Neural progenitor cell (in vitro differentiated cells): ENCODE results near the gene ITGA8. TPM values are rescaled to one million over a fixed set of nuclear protein-coding genes. Genes with fewer than 3 reads are reported as not detected.

ENCODE experiments used
- DNase-seq: peaks from one replicate; pipeline ENCODE4 v3.0.0-alpha.2; 2016; ENCODE audit warnings: low spot score
- H2AFZ ChIP-seq: fragments of 200-600 bp; sonication (generic); replicated peaks from 2 replicates; pipeline ENCODE4 v1.6.1; 2016; ENCODE audit warnings: antibody characterized with exemption
- H3F3A ChIP-seq: fragments of 200-600 bp; sonication (generic); 2 replicates; pipeline ENCODE4 v1.6.1; 2016; ENCODE audit warnings: antibody characterized with exemption, low read depth
- H3K27ac ChIP-seq: fragments of 200-600 bp; sonication (generic); 2 replicates; pipeline ENCODE4 v1.5.1; 2016; ENCODE audit warnings: mild to moderate bottlenecking
- H3K27me3 ChIP-seq: fragments of 200-600 bp; sonication (generic); 2 replicates; pipeline ENCODE4 v1.6.1; 2016; ENCODE audit warnings: mild to moderate bottlenecking, moderate library complexity
- H3K36me3 ChIP-seq: fragments of 200-600 bp; sonication (generic); 2 replicates; pipeline ENCODE4 v1.5.1; 2016
- H3K4me1 ChIP-seq: fragments of 200-600 bp; sonication (generic); 2 replicates; pipeline ENCODE4 v1.6.1; 2016; ENCODE audit warnings: mixed run types
- H3K4me2 ChIP-seq: fragments of 200-600 bp; sonication (generic); 2 replicates; pipeline ENCODE4 v1.6.1; 2016
- H3K4me3 ChIP-seq: fragments of 200-600 bp; sonication (generic); 2 replicates; pipeline ENCODE4 v1.5.1; 2016
- H3K79me2 ChIP-seq: fragments of 200-600 bp; sonication (generic); 2 replicates; pipeline ENCODE4 v1.6.1; 2016; ENCODE audit warnings: low read depth
- H3K9ac ChIP-seq: fragments of 200-600 bp; sonication (generic); 2 replicates; pipeline ENCODE4 v1.6.1; 2016
- H3K9me3 ChIP-seq: fragments of 200-600 bp; sonication (generic); 2 replicates; pipeline ENCODE4 v1.5.1; 2016; ENCODE audit warnings: low read depth
- H4K20me1 ChIP-seq: fragments of 200-600 bp; sonication (generic); 2 replicates; pipeline ENCODE4 v1.6.1; 2016; ENCODE audit warnings: low read depth
- H3K27ac Mint-ChIP-seq: 3 replicates; pipeline ENCODE4 v1.8.0; 2021; ENCODE audit warnings: mixed read lengths
- H3K27me3 Mint-ChIP-seq: 2 replicates; pipeline ENCODE4 v1.8.0; 2022; ENCODE audit warnings: low read depth, mild to moderate bottlenecking, inconsistent platforms, moderate library complexity, mixed read lengths; ENCODE audit not compliant: insufficient read depth
- H3K36me3 Mint-ChIP-seq: 3 replicates; pipeline ENCODE4 v1.8.0; 2021; ENCODE audit warnings: mixed read lengths
- H3K4me1 Mint-ChIP-seq: 3 replicates; pipeline ENCODE4 v1.8.0; 2021; ENCODE audit warnings: mixed read lengths
- H3K4me3 Mint-ChIP-seq: 3 replicates; pipeline ENCODE4 v1.8.0; 2021; ENCODE audit warnings: mild to moderate bottlenecking, moderate library complexity, mixed read lengths
- H3K9me3 Mint-ChIP-seq: 3 replicates; pipeline ENCODE4 v1.8.0; 2020; ENCODE audit warnings: mixed read lengths
- EZH2 ChIP-seq: fragments of 200-600 bp; sonication (generic); IDR thresholded peaks from 2 replicates; pipeline ENCODE4 v1.6.1; 2017; ENCODE audit warnings: antibody characterized with exemption, mild to moderate bottlenecking, moderate library complexity
- EZH2phosphoT487 ChIP-seq: fragments of 200-600 bp; sonication (generic); IDR thresholded peaks from 2 replicates; pipeline ENCODE4 v1.6.1; 2017; ENCODE audit warnings: antibody characterized with exemption
- total RNA-seq: library from RNA; depleted of rRNA; stranded (reverse); fragments of >200 nt; gene quantifications from 2 replicates; pipeline ENCODE4 v1.2.3, GENCODE V29; 2015; ENCODE audit warnings: low replicate concordance
- TF ChIP-seq, protein P1 (sequence below): fragments of 200-600 bp; sonication (generic); IDR thresholded peaks from 2 replicates; pipeline ENCODE4 v1.5.1; 2017; ENCODE audit warnings: antibody characterized with exemption, mild to moderate bottlenecking

The ITGA8 gene
- total RNA-seq, 1 donor from 2014 or later: 0.15 TPM

DNA sequence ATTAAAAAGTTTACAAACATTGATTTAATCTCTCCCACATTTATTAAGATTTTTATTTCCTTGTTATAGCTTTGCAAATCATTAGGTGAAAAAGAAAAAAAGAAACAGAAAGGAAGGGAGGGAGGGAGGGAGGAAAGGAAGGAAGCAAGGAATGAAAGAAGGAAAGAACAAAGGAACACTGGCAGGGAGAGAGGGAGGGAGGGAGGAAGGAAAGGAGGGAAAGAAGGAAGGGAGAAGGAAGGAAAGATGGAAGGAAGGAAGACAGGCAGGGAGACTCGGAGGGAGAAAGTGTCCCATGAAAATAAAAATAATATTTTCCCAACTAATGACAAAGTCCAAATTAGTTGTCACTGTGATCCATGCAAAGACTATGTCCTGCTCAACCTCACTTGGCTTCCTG lies 6.3 kb upstream of the ITGA8 start:
- peaks cover 23% of the 10 kb centered on the region for H3K27me3 ChIP-seq
- Mint-ChIP-seq H3K27me3 (peaks cover 3% of the 10 kb centered on the region), H3K4me3 (no peak overlapping the region), H3K27ac (no peak overlapping the region), H3K4me1 (peaks cover 5% of the 10 kb centered on the region), H3K9me3 (peaks cover 3% of the 10 kb centered on the region), H3K36me3 (no peaks in the 10 kb centered on the region)
- H3K4me1 ChIP-seq: no peaks in the 10 kb centered on the region
- H2AFZ ChIP-seq: no peak overlapping the region
- no peaks in the 10 kb centered on the region for H3F3A ChIP-seq
- H3K36me3 ChIP-seq: no peaks in the 10 kb centered on the region
- no peaks in the 10 kb centered on the region for H4K20me1 ChIP-seq
- H3K4me2 ChIP-seq: no peak overlapping the region
- H3K79me2 ChIP-seq: no peaks in the 10 kb centered on the region
- DNase-seq: no peak
- H3K4me3 ChIP-seq: no peak overlapping the region
- no peak overlapping the region for H3K27ac ChIP-seq
- no peaks in the 10 kb centered on the region for H3K9me3 ChIP-seq
- H3K9ac ChIP-seq: no peak overlapping the region
- TF ChIP-seq EZH2phosphoT487 (no peak), EZH2 (no peak)
- TF ChIP-seq, protein P1, sequence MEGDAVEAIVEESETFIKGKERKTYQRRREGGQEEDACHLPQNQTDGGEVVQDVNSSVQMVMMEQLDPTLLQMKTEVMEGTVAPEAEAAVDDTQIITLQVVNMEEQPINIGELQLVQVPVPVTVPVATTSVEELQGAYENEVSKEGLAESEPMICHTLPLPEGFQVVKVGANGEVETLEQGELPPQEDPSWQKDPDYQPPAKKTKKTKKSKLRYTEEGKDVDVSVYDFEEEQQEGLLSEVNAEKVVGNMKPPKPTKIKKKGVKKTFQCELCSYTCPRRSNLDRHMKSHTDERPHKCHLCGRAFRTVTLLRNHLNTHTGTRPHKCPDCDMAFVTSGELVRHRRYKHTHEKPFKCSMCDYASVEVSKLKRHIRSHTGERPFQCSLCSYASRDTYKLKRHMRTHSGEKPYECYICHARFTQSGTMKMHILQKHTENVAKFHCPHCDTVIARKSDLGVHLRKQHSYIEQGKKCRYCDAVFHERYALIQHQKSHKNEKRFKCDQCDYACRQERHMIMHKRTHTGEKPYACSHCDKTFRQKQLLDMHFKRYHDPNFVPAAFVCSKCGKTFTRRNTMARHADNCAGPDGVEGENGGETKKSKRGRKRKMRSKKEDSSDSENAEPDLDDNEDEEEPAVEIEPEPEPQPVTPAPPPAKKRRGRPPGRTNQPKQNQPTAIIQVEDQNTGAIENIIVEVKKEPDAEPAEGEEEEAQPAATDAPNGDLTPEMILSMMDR: no peak

DNA sequence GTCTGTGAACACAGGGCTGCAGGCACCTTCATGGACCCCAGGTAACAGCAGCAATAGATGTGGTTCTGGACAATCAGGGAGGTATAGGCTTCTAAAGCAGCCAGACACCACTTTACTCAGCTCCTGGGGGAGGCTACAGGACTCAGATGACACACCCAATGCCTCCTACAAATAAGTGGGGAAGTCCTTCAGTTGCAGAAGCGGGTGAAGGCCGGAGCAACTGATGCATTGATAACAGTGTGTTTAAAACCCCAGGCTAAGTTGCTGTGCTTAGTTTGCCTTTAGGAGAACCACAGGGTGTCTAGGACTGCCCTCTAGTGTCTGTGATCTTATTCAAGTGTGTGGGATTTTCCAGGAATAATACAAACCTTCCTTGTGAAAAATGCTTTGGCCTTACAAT lies 5.9 kb upstream of the ITGA8 start:
- Histone ChIP-seq H3K4me2 (no peak overlapping the region), H3K79me2 (no peaks in the 10 kb centered on the region), H3K4me3 (no peak overlapping the region), H3K4me1 (no peaks in the 10 kb centered on the region), H3K27ac (no peak overlapping the region), H3K9ac (no peak overlapping the region), H3K27me3 (peaks cover 27% of the 10 kb centered on the region), H3K9me3 (no peaks in the 10 kb centered on the region), H4K20me1 (no peaks in the 10 kb centered on the region), H2AFZ (no peak overlapping the region), H3K36me3 (no peaks in the 10 kb centered on the region), H3F3A (no peaks in the 10 kb centered on the region)
- Mint-ChIP-seq H3K9me3 (no peaks in the 10 kb centered on the region), H3K4me3 (no peak overlapping the region), H3K27ac (no peak overlapping the region), H3K4me1 (peaks cover 5% of the 10 kb centered on the region), H3K36me3 (no peaks in the 10 kb centered on the region), H3K27me3 (peaks cover 3% of the 10 kb centered on the region)
- DNase-seq: peak; percentile 72
- TF ChIP-seq EZH2: no peak
- TF ChIP-seq, protein P1: peak; percentile 63
- TF ChIP-seq EZH2phosphoT487: no peak

DNA sequence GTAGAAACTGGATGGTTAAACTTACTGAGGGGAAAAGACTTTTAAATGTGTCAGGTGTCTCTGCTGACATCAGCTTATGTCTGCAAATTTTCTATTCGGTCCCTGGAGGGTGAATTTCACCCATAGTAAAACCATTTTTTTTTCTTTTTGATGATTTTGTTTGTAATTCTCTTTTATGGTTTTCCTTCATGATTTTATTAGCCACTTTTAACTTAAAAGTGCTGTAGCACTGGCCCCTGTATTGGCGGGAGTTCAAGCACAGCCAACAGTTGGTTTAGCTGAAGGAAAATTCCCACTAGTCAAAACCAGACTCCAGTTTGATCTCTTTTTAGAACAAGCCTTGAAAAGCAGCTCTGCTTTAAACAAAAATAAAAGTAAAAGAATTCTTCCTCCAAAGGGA lies 5.0 kb upstream of the ITGA8 start:
- Mint-ChIP-seq H3K4me1 (peaks cover 5% of the 10 kb centered on the region), H3K27me3 (peaks cover 9% of the 10 kb centered on the region), H3K27ac (no peak overlapping the region), H3K36me3 (no peaks in the 10 kb centered on the region), H3K9me3 (no peaks in the 10 kb centered on the region), H3K4me3 (no peak overlapping the region)
- TF ChIP-seq, protein P1: no peak
- TF ChIP-seq EZH2 (no peak), EZH2phosphoT487 (no peak)
- Histone ChIP-seq H3K9ac (no peak overlapping the region), H3K4me3 (no peak overlapping the region), H3K27me3 (peaks cover 36% of the 10 kb centered on the region), H3K36me3 (no peaks in the 10 kb centered on the region), H3K27ac (no peak overlapping the region), H3K4me2 (no peak overlapping the region), H3K9me3 (no peaks in the 10 kb centered on the region), H3K4me1 (no peaks in the 10 kb centered on the region), H2AFZ (no peak overlapping the region), H3K79me2 (no peaks in the 10 kb centered on the region), H4K20me1 (no peaks in the 10 kb centered on the region), H3F3A (no peaks in the 10 kb centered on the region)
- no peak for DNase-seq
